IMR-90 (cell line): ENCODE data around the gene ANKRD44. TPM values are rescaled to one million over a fixed set of nuclear protein-coding genes. Genes with fewer than 3 reads are reported as not detected.

Experiments
- ATAC-seq: fragments of 200-7000 bp; cut with Tn5 transposase; 2 replicates; pipeline ENCODE4 v1.9.1; 2020; ENCODE audit warnings: low read depth, mild to moderate bottlenecking, moderate library complexity
- BruUV-seq: library from RNA; stranded (reverse); fragments of 400-500 nt; replicated peaks from 2 replicates; lab custom pipeline; 2021; lab: Mats Ljungman, UMichigan
- CTCF ChIA-PET: fragments of 300-600 bp; formaldehyde crosslinking; extraction: SDS; loops from one replicate; lab custom pipeline; 2021; ENCODE audit warnings: antibody characterized with exemption; lab: Yijun Ruan, JAX
- POLR2A ChIA-PET: fragments of 300-600 bp; sonication (Branson Sonifier 250); formaldehyde crosslinking; loops from one replicate; lab custom pipeline; 2022; ENCODE audit warnings: antibody characterized with exemption; ENCODE audit not compliant: unreplicated experiment; lab: Charles Lee
- DNase-seq: peaks from one replicate; pipeline ENCODE4 v3.0.0; 2013
- H2AFZ ChIP-seq: replicated peaks from 2 replicates; pipeline ENCODE3; 2013; ENCODE audit warnings: low read length, mild to moderate bottlenecking; ENCODE audit not compliant: poor library complexity
- H2AK5ac ChIP-seq: 2 replicates; pipeline ENCODE4 v1.6.1; 2013; ENCODE audit warnings: low read depth, low read length, inconsistent platforms
- H2AK9ac ChIP-seq: replicated peaks from 2 replicates; pipeline ENCODE3; 2013; ENCODE audit warnings: mild to moderate bottlenecking, low read depth, low read length, moderate library complexity; ENCODE audit not compliant: poor library complexity
- H2BK120ac ChIP-seq: 2 replicates; pipeline ENCODE4 v1.6.1; 2013; ENCODE audit warnings: low read depth, low read length, inconsistent platforms
- H2BK15ac ChIP-seq: 3 replicates; pipeline ENCODE4 v1.6.1; 2013; ENCODE audit warnings: low read depth, low read length, inconsistent platforms
- H2BK20ac ChIP-seq: 2 replicates; pipeline ENCODE4 v1.6.1; 2013; ENCODE audit warnings: low read depth, mild to moderate bottlenecking, inconsistent platforms, low read length, moderate library complexity
- H2BK5ac ChIP-seq: 2 replicates; pipeline ENCODE4 v1.6.1; 2013; ENCODE audit warnings: mild to moderate bottlenecking, low read depth, low read length, inconsistent platforms; ENCODE audit not compliant: poor library complexity, severe bottlenecking
- H3K14ac ChIP-seq: replicated peaks from 2 replicates; pipeline ENCODE4 v1.6.1; 2013; ENCODE audit warnings: low read depth, low read length, inconsistent platforms
- H3K18ac ChIP-seq: 2 replicates; pipeline ENCODE4 v1.6.1; 2013; ENCODE audit warnings: low read depth, low read length, control low read depth
- H3K23ac ChIP-seq: 2 replicates; pipeline ENCODE4 v1.6.1; 2013; ENCODE audit warnings: low read depth, low read length, inconsistent platforms
- H3K27ac ChIP-seq: 2 replicates; pipeline ENCODE4 v1.5.1; 2013; ENCODE audit warnings: mild to moderate bottlenecking, control low read depth, low read length; ENCODE audit not compliant: insufficient read depth
- H3K27me3 ChIP-seq: 2 replicates; pipeline ENCODE4 v1.6.1; 2013; ENCODE audit warnings: low read length; ENCODE audit not compliant: control insufficient read depth, insufficient read depth
- H3K36me3 ChIP-seq: 2 replicates; pipeline ENCODE4 v1.6.1; 2013; ENCODE audit warnings: low read length, mixed read lengths; ENCODE audit not compliant: control insufficient read depth, insufficient read depth
- H3K4ac ChIP-seq: 2 replicates; pipeline ENCODE4 v1.6.1; 2013; ENCODE audit warnings: low read depth, low read length, inconsistent platforms
- H3K4me1 ChIP-seq: 2 replicates; pipeline ENCODE4 v1.6.1; 2013; ENCODE audit warnings: low read length, mixed read lengths; ENCODE audit not compliant: control insufficient read depth, insufficient read depth
- H3K4me2 ChIP-seq: 2 replicates; pipeline ENCODE4 v1.6.1; 2013; ENCODE audit warnings: low read depth, mild to moderate bottlenecking, control low read depth, low read length, moderate library complexity
- H3K4me3 ChIP-seq: 2 replicates; pipeline ENCODE4 v1.5.1; 2013; ENCODE audit warnings: low read depth, mild to moderate bottlenecking, control low read depth, low read length, moderate library complexity; ENCODE audit not compliant: insufficient read depth
- H3K56ac ChIP-seq: 2 replicates; pipeline ENCODE4 v1.6.1; 2013; ENCODE audit warnings: low read length, inconsistent platforms; ENCODE audit not compliant: insufficient read depth; ENCODE audit errors: extremely low read depth
- H3K79me1 ChIP-seq, 2 experiments: 2 replicates each; pipeline ENCODE4 v1.6.1; 2013; ENCODE audit warnings: low read length in 2 of 2, inconsistent platforms in 1 of 2, low read depth in 1 of 2
- H3K9ac ChIP-seq: 2 replicates; pipeline ENCODE4 v1.6.1; 2013; ENCODE audit warnings: low read depth, low read length, control low read depth
- H3K9me1 ChIP-seq: 2 replicates; pipeline ENCODE4 v1.6.1; 2013; ENCODE audit warnings: low read length, inconsistent platforms; ENCODE audit not compliant: insufficient read depth
- H3K9me3 ChIP-seq: 2 replicates; pipeline ENCODE4 v1.6.1; 2013; ENCODE audit warnings: low read length; ENCODE audit not compliant: control insufficient read depth, insufficient read depth
- H4K20me1 ChIP-seq: 2 replicates; pipeline ENCODE4 v1.6.1; 2013; ENCODE audit warnings: low read length, inconsistent platforms; ENCODE audit not compliant: insufficient read depth
- H4K5ac ChIP-seq: 2 replicates; pipeline ENCODE4 v1.6.1; 2013; ENCODE audit warnings: mild to moderate bottlenecking, low read depth, low read length, control low read depth
- H4K8ac ChIP-seq, 2 experiments: 2 replicates each; pipeline ENCODE4 v1.6.1; 2013; ENCODE audit warnings: low read depth in 2 of 2, low read length in 2 of 2, control low read depth in 1 of 2, inconsistent platforms in 1 of 2
- H4K91ac ChIP-seq: 2 replicates; pipeline ENCODE4 v1.6.1; 2013; ENCODE audit warnings: low read depth, low read length, inconsistent platforms; ENCODE audit not compliant: insufficient read depth
- POLR2A ChIP-seq: IDR thresholded peaks from 2 replicates; pipeline ENCODE4 v1.6.1; 2012; ENCODE audit warnings: mild to moderate bottlenecking, low read depth, low read length
- WGBS, 2 experiments: methylation state at CpG; one replicate each; pipeline versions ENCODE4 v1.1.5 to v1.1.7; 2013; ENCODE audit warnings: missing lambda C conversion rate in 2 of 2; ENCODE audit not compliant: insufficient read length in 1 of 2; ENCODE audit errors: extremely low coverage in 2 of 2; 5-methylcytosine and 5-hydroxymethylcytosine counted together
- dilution Hi-C: fragments of 300-500 bp; cut with HindIII; formaldehyde crosslinking; loops from one replicate; pipeline ENCODE4 v1.14.3; 2018; ENCODE audit warnings: low sequenced_read_pairs; ENCODE audit not compliant: unreplicated experiment
- in situ Hi-C: fragments of 300-500 bp; cut with MboI; formaldehyde crosslinking; loops from 3 replicates; pipeline ENCODE4 v1.14.3; 2019; ENCODE audit warnings: low sequenced_read_pairs, inconsistent platforms, mixed read lengths
- intact Hi-C: fragments of 100-400 bp; cut with micrococcal nuclease; formaldehyde crosslinking; loops from 2 replicates; pipeline ENCODE4 v1.10.0; 2022
- polyA plus RNA-seq, 3 experiments: library from polyadenylated mRNA; depleted of rRNA; stranded (reverse); fragments of >200 nt; gene quantifications; 2 replicates each; pipeline ENCODE4 v1.2.3, GENCODE V29; 2012; ENCODE audit warnings: low replicate concordance in 1 of 3
- total RNA-seq: library from RNA; depleted of rRNA; stranded (reverse); fragments of >200 nt; gene quantifications from 2 replicates; pipeline ENCODE4 v1.2.3, GENCODE V29; 2012
- TF ChIP-seq, protein P1 (sequence below): fragments of 150-350 bp; IDR thresholded peaks from 2 replicates; pipeline ENCODE4 v1.6.1; 2017; ENCODE audit warnings: mild to moderate bottlenecking, antibody characterized with exemption, low read length, low read depth
- TF ChIP-seq, protein P2 (sequence below): conservative IDR thresholded peaks from 2 replicates; pipeline ENCODE4 v1.5.1; 2012; ENCODE audit warnings: mild to moderate bottlenecking, low read depth, low read length, improper control_type of control experiment

The ANKRD44 gene
- total and polyA plus RNA-seq, 2 of the 4 experiments (the other 2 are of a cell fraction): 5.2 to 15.6 TPM

DNA sequence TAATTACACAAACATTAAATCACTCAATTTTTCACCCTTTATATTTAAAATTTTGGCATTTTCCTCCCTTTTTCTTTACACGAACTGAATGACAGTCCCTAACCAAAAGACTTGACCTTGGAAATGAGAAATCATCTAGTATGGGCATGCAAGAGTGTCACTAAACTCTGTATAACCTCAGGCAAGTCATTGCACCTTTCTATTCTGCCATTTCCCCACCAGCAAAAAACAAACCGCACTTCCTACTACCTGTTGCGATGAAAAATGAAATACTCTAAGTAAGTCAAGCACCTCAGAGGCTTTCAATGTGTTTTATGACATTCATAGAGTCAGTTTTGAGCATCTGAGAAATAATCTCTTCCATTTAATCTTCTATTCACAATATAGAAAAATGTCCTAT lies 44.1 kb downstream of the ANKRD44 start:
- in situ Hi-C loops: no loop called here
- Histone ChIP-seq H4K91ac (no peak overlapping the region), H3K36me3 (no peaks in the 10 kb centered on the region), H3K56ac (no peak overlapping the region), H2BK5ac (no peak overlapping the region), H3K9ac (no peak overlapping the region), H2BK15ac (no peak overlapping the region), H3K23ac (no peak overlapping the region), H4K5ac (no peak overlapping the region), H2AK9ac (no peak overlapping the region), H3K27ac (no peak overlapping the region), H3K27me3 (no peaks in the 10 kb centered on the region), H2BK20ac (no peak overlapping the region), H3K4ac (no peak overlapping the region), H3K9me1 (0 out of 2 replicates have a peak, but pooled peaks cover 7% of the 10 kb centered on the region), H3K79me1 (peaks cover 2 to 10% of the 10 kb centered on the region in 2 experiments; a peak in 3 of 4 replicates), H4K20me1 (no peaks in the 10 kb centered on the region; the same call in 1 of the 2 replicates), H3K18ac (no peak overlapping the region), H4K8ac (no peak overlapping the region), H3K14ac (no peak overlapping the region), H3K4me2 (no peak overlapping the region), H3K4me1 (peaks cover 14% of the 10 kb centered on the region), H2AK5ac (no peak overlapping the region), H3K4me3 (no peak overlapping the region), H3K9me3 (no peaks in the 10 kb centered on the region), H2AFZ (no peak overlapping the region), H2BK120ac (no peak overlapping the region)
- no TSS peak for BruUV-seq
- ATAC-seq (no peak), DNase-seq (no peak)
- dilution Hi-C loops: no loop called here
- ChIA-PET POLR2A (no interaction called here), CTCF (interaction anchor here (0.7 kb wide), 1 partner anchor 114 kb away, joined by 3 read pairs; no protein-coding TSS in a partner anchor)
- intact Hi-C loops: no loop called here
- WGBS, 2 experiments: no CpG with 5 or more reads among the region's 3 CpGs
- TF ChIP-seq, protein P1, sequence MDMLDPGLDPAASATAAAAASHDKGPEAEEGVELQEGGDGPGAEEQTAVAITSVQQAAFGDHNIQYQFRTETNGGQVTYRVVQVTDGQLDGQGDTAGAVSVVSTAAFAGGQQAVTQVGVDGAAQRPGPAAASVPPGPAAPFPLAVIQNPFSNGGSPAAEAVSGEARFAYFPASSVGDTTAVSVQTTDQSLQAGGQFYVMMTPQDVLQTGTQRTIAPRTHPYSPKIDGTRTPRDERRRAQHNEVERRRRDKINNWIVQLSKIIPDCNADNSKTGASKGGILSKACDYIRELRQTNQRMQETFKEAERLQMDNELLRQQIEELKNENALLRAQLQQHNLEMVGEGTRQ: no peak
- no peak for TF ChIP-seq POLR2A
- TF ChIP-seq, protein P2, sequence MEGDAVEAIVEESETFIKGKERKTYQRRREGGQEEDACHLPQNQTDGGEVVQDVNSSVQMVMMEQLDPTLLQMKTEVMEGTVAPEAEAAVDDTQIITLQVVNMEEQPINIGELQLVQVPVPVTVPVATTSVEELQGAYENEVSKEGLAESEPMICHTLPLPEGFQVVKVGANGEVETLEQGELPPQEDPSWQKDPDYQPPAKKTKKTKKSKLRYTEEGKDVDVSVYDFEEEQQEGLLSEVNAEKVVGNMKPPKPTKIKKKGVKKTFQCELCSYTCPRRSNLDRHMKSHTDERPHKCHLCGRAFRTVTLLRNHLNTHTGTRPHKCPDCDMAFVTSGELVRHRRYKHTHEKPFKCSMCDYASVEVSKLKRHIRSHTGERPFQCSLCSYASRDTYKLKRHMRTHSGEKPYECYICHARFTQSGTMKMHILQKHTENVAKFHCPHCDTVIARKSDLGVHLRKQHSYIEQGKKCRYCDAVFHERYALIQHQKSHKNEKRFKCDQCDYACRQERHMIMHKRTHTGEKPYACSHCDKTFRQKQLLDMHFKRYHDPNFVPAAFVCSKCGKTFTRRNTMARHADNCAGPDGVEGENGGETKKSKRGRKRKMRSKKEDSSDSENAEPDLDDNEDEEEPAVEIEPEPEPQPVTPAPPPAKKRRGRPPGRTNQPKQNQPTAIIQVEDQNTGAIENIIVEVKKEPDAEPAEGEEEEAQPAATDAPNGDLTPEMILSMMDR: no peak
